Measurements from ENCODE around the gene ZEB2. TPM values are rescaled to one million over a fixed set of nuclear protein-coding genes. Genes with fewer than 3 reads are reported as not detected.

Gene ZEB2
- total RNA-seq, 1 donor from 2014 or later: 0.07 TPM

DNA sequence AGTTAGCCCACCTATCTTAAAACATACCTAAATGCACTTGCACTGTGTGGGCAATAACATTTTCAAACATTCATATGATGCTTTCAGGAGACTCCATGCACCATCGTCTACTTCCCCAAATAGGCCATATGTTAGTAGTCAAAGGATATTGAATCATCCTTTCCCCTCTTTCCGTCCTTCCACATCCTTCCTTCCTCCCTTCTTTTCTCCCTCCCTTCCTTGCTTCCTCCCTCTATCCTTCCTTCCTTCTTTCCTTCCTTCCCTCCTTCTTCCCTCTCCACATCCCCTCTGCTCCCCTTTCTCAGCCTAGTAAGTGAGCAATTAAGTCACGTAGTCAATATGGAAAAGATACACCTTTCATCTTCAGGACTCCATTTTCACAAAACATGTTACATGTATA lies 73.8 kb downstream of the ZEB2 start:
- Mint-ChIP-seq H3K36me3 (ENCODE audit: insufficient read depth) (no peaks in the 10 kb centered on the region), H3K4me3 (ENCODE audit: low read depth) (no peak overlapping the region), H3K4me1 (ENCODE audit: low read depth) (peaks cover 5% of the 10 kb centered on the region), H3K27ac (no peak overlapping the region), H3K27me3 (peaks cover 77% of the 10 kb centered on the region), H3K9me3 (ENCODE audit: low read depth) (no peaks in the 10 kb centered on the region)
- no peak for TF ChIP-seq CTCF (IDR thresholded peaks at IDR 0.05; ENCODE audit: unreplicated experiment)
- DNase-seq (ENCODE audit: low spot score, unreplicated experiment): no peak

GRCh38 chr2:144445196-144445595 lies 74.7 kb downstream of the ZEB2 start:
- Mint-ChIP-seq H3K27me3 (peaks cover 73% of the 10 kb centered on the region), H3K4me3 (ENCODE audit: low read depth) (no peak overlapping the region), H3K36me3 (ENCODE audit: insufficient read depth) (no peaks in the 10 kb centered on the region), H3K9me3 (ENCODE audit: low read depth) (no peaks in the 10 kb centered on the region), H3K4me1 (ENCODE audit: low read depth) (peaks cover 5% of the 10 kb centered on the region), H3K27ac (no peak overlapping the region)
- no peak for DNase-seq (ENCODE audit: low spot score, unreplicated experiment)
- no peak for TF ChIP-seq CTCF (IDR thresholded peaks at IDR 0.05; ENCODE audit: unreplicated experiment)

GRCh38 chr2:144443837-144444817 lies 75.8 kb downstream of the ZEB2 start:
- no peaks in the 10 kb centered on the region for H3K9me3 Mint-ChIP-seq (ENCODE audit: low read depth)
- H3K36me3 Mint-ChIP-seq (ENCODE audit: insufficient read depth): no peaks in the 10 kb centered on the region
- DNase-seq (ENCODE audit: low spot score, unreplicated experiment): no peak
- peaks cover 70% of the 10 kb centered on the region for H3K27me3 Mint-ChIP-seq
- no peak overlapping the region for H3K27ac Mint-ChIP-seq
- no peak overlapping the region for H3K4me3 Mint-ChIP-seq (ENCODE audit: low read depth)
- H3K4me1 Mint-ChIP-seq (ENCODE audit: low read depth): peaks cover 5% of the 10 kb centered on the region
- TF ChIP-seq CTCF (IDR thresholded peaks at IDR 0.05; ENCODE audit: unreplicated experiment): no peak

DNA sequence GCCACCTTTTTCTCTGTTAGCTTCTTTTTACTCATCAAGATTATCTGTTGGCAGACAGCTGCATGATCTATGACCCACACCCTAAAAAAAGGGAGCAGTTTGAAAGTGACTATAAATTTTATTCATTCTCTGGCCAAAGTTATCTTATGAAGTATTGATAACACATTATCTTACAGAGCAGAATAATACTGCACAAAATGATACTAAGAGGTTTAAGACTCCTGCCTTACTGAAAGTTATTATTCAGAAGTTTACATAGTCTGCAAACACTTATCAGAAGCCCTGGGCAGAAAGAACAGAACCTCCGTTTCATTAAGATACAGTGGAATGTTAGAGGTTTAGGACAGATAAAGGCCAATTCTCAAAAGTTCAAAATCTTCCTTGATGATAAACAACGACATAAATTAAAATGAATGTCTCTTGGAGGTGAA lies 78.2 kb downstream of the ZEB2 start:
- Mint-ChIP-seq H3K9me3 (ENCODE audit: low read depth) (no peaks in the 10 kb centered on the region), H3K4me3 (ENCODE audit: low read depth) (no peak overlapping the region), H3K27ac (no peak overlapping the region), H3K4me1 (ENCODE audit: low read depth) (peaks cover 5% of the 10 kb centered on the region), H3K27me3 (peaks cover 62% of the 10 kb centered on the region), H3K36me3 (ENCODE audit: insufficient read depth) (no peaks in the 10 kb centered on the region)
- DNase-seq (ENCODE audit: low spot score, unreplicated experiment): no peak
- no peak for TF ChIP-seq CTCF (IDR thresholded peaks at IDR 0.05; ENCODE audit: unreplicated experiment)

DNA sequence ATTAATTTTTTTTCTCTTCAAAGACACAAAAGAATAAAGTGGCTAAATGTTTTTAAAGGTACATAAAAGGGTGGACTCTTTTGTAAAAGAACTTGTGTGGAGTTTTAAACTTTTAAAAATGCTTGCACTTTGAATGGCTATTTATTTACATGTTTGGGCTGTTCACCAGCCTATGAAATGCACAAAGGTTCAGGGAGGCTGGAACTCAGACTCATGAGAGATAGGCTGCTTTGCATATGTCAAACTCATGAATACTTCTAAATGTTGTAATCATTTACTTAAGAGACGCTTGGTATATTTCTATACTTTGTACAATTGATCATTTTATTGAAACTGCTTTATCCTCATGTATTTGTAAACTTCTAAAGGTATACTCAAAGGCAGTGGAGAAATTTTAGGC lies 79.9 kb downstream of the ZEB2 start:
- Mint-ChIP-seq H3K27ac (no peak overlapping the region), H3K36me3 (ENCODE audit: insufficient read depth) (no peaks in the 10 kb centered on the region), H3K4me1 (ENCODE audit: low read depth) (peaks cover 5% of the 10 kb centered on the region), H3K9me3 (ENCODE audit: low read depth) (no peaks in the 10 kb centered on the region), H3K27me3 (peaks cover 50% of the 10 kb centered on the region), H3K4me3 (ENCODE audit: low read depth) (no peak overlapping the region)
- no peak for DNase-seq (ENCODE audit: low spot score, unreplicated experiment)
- TF ChIP-seq CTCF (IDR thresholded peaks at IDR 0.05; ENCODE audit: unreplicated experiment): no peak
